ENCODE results near the gene PHF23.

GRCh38 chr17:7218166-7218565, 21.1 kb downstream of the PHF23 start:
- TF ChIP-seq LARP7 (IDR thresholded peaks at IDR 0.05) (no peak), FOXP4 (CRISPR knock-in tag; IDR thresholded peaks at IDR 0.05; ENCODE audit: borderline replicate concordance) (no peak), CREB1 (IDR thresholded peaks at IDR 0.05) (no peak), CREB1 (CRISPR knock-in tag; IDR thresholded peaks at IDR 0.05) (no peak), SRF (CRISPR knock-in tag; IDR thresholded peaks at IDR 0.05) (no peak), USF2 (CRISPR knock-in tag; IDR thresholded peaks at IDR 0.05) (no peak), FOS (IDR thresholded peaks at IDR 0.05; ENCODE audit: extremely low read depth, insufficient read length) (no peak), ZEB2 (IDR thresholded peaks at IDR 0.05) (no peak), ZNF165 (CRISPR knock-in tag; IDR thresholded peaks at IDR 0.05; ENCODE audit: borderline replicate concordance) (no peak), GABPA (tag; conservative IDR thresholded peaks at IDR 0.05; ENCODE audit: low read depth) (no peak), CTCF (IDR thresholded peaks at IDR 0.05 in 2 of 3, conservative IDR thresholded peaks at IDR 0.05 in 1 of 3; ENCODE audit: insufficient read depth in 2 of 3, low read depth in 1 of 3, low read length in 3 of 3) (no peak)

Measured in K562 (cell line).